NCI-H2227 treated with DMSO at 0.1 percent for 48 hours (cell line): Measurements from ENCODE around the gene CEP19.

Source experiments
- DNase-seq: peaks from one replicate; lab custom pipeline; 2025; lab: John Stamatoyannopoulos, UW

CEP19 gene

GRCh38 chr3:196662711-196663571 is 49.1 kb downstream of the CEP19 start:
- no peak for DNase-seq

- no peak for DNase-seq
These were observed 50.0 kb downstream of the CEP19 start for GRCh38 chr3:196662033-196662432.

- DNase-seq: no peak
These were observed 50.6 kb downstream of the CEP19 start for GRCh38 chr3:196661400-196661799.

- DNase-seq: no peak
These were observed 51.5 kb downstream of the CEP19 start for GRCh38 chr3:196660381-196661166.

GRCh38 chr3:196659901-196660351 is 52.1 kb downstream of the CEP19 start:
- DNase-seq: no peak
